PC-3 (cell line): ENCODE data around the gene LRRC8C. TPM values are rescaled to one million over a fixed set of nuclear protein-coding genes. Genes with fewer than 3 reads are reported as not detected.

Source experiments
- ATAC-seq: fragments of 200-7000 bp; cut with Tn5 transposase; 2 replicates; pipeline ENCODE4 v1.9.1; 2020; ENCODE audit warnings: mild to moderate bottlenecking, moderate library complexity
- BruUV-seq: library from RNA; stranded (reverse); fragments of 400-500 nt; replicated peaks from 2 replicates; lab custom pipeline; 2021; lab: Mats Ljungman, UMichigan
- CTCF ChIA-PET: fragments of 300-600 bp; sonication (Branson Sonifier 250); formaldehyde crosslinking; loops from one replicate; lab custom pipeline; 2022; ENCODE audit warnings: antibody characterized with exemption; lab: Charles Lee
- POLR2A ChIA-PET: fragments of 300-600 bp; sonication (Branson Sonifier 250); formaldehyde crosslinking; loops from one replicate; lab custom pipeline; 2022; ENCODE audit warnings: antibody characterized with exemption; ENCODE audit not compliant: unreplicated experiment; lab: Charles Lee
- DNase-seq: peaks from one replicate; pipeline ENCODE4 v3.0.0-alpha.2; 2015
- H2AFZ ChIP-seq: fragments of 300-600 bp; sonication (generic); 2 replicates; pipeline ENCODE4 v1.6.0; 2016; ENCODE audit warnings: antibody characterized with exemption, low read length
- H3F3A ChIP-seq: fragments of 300-600 bp; sonication (generic); one replicate; pipeline ENCODE4 v1.6.0; 2017; ENCODE audit warnings: antibody characterized with exemption, low read length, control low read depth, mild to moderate bottlenecking; ENCODE audit not compliant: unreplicated experiment
- H3K27ac ChIP-seq: fragments of 300-600 bp; sonication (generic); 2 replicates; pipeline ENCODE4 v1.5.1; 2016; ENCODE audit warnings: mild to moderate bottlenecking, low read length
- H3K27me3 ChIP-seq: fragments of 300-600 bp; sonication (generic); 2 replicates; pipeline ENCODE4 v1.6.1; 2016; ENCODE audit warnings: low read length, mixed read lengths
- H3K36me3 ChIP-seq: fragments of 300-600 bp; sonication (generic); 2 replicates; pipeline ENCODE4 v1.6.1; 2016; ENCODE audit warnings: low read depth, mixed run types, low read length, mixed read lengths
- H3K4me1 ChIP-seq: fragments of 300-600 bp; sonication (generic); 2 replicates; pipeline ENCODE4 v1.5.1; 2016; ENCODE audit warnings: low read length; ENCODE audit not compliant: insufficient read depth
- H3K4me2 ChIP-seq: fragments of 300-600 bp; sonication (generic); 2 replicates; pipeline ENCODE4 v1.6.0; 2016; ENCODE audit warnings: low read length
- H3K4me3 ChIP-seq: fragments of 300-600 bp; sonication (generic); 2 replicates; pipeline ENCODE4 v1.5.1; 2016; ENCODE audit warnings: mild to moderate bottlenecking, low read length, mixed read lengths
- H3K79me2 ChIP-seq: fragments of 300-600 bp; sonication (generic); 2 replicates; pipeline ENCODE4 v1.6.1; 2017; ENCODE audit warnings: low read length, mixed read lengths
- H3K9ac ChIP-seq: fragments of 300-600 bp; sonication (generic); 2 replicates; pipeline ENCODE4 v1.6.0; 2016; ENCODE audit warnings: mild to moderate bottlenecking, low read length
- H3K9me2 ChIP-seq: fragments of 300-600 bp; sonication (generic); replicated peaks from 2 replicates; pipeline ENCODE4 v1.6.1; 2016; ENCODE audit warnings: mixed run types, low read length, mixed read lengths
- H3K9me3 ChIP-seq: fragments of 300-600 bp; sonication (generic); 2 replicates; pipeline ENCODE4 v1.6.1; 2016; ENCODE audit warnings: low read length, mixed read lengths
- H4K20me1 ChIP-seq: fragments of 300-600 bp; sonication (generic); 2 replicates; pipeline ENCODE4 v1.6.1; 2016; ENCODE audit warnings: low read length, mixed read lengths
- CTCF ChIP-seq: fragments of 300-600 bp; sonication (generic); conservative IDR thresholded peaks from 2 replicates; pipeline ENCODE4 v1.5.1; 2017; ENCODE audit warnings: antibody characterized with exemption, low read depth, mild to moderate bottlenecking, low read length
- EZH2 ChIP-seq: fragments of 300-600 bp; sonication (generic); IDR thresholded peaks from one replicate; pipeline ENCODE4 v1.6.1; 2017; ENCODE audit warnings: antibody characterized with exemption, mild to moderate bottlenecking, low read length; ENCODE audit not compliant: unreplicated experiment
- EZH2phosphoT487 ChIP-seq: fragments of 300-600 bp; sonication (generic); IDR thresholded peaks from 2 replicates; pipeline ENCODE4 v1.6.1; 2018; ENCODE audit warnings: mild to moderate bottlenecking, antibody characterized with exemption, low read length, borderline replicate concordance
- intact Hi-C: fragments of 100-400 bp; cut with micrococcal nuclease; formaldehyde crosslinking; loops from 2 replicates; pipeline ENCODE4 v1.9.0; 2023
- total RNA-seq: library from RNA; depleted of rRNA; stranded (reverse); fragments of >200 nt; gene quantifications from 2 replicates; pipeline ENCODE4 v1.2.3, GENCODE V29; 2014

The LRRC8C gene
- total RNA-seq, 1 experiment from 2014 or later: 4.3 TPM

- no peak overlapping the region for H3K4me2 ChIP-seq
Measured at GRCh38 chr1:89710498-89711139, 77.7 kb downstream of the LRRC8C start.

GRCh38 chr1:89711140-89711778 is 78.3 kb downstream of the LRRC8C start:
- H4K20me1 ChIP-seq: no peaks in the 10 kb centered on the region
- H3K4me2 ChIP-seq: no peak overlapping the region
- H3K9me3 ChIP-seq: no peaks in the 10 kb centered on the region
- H3K36me3 ChIP-seq: no peaks in the 10 kb centered on the region
- H3K79me2 ChIP-seq: no peaks in the 10 kb centered on the region
- ChIA-PET CTCF (no interaction called here), POLR2A (no interaction called here)
- no peak for ATAC-seq
- no TSS peak for BruUV-seq
- no peak overlapping the region for H3K9ac ChIP-seq
- no peaks in the 10 kb centered on the region for H3F3A ChIP-seq
- no peaks in the 10 kb centered on the region for H3K4me1 ChIP-seq
- intact Hi-C loops: no loop called here
- TF ChIP-seq EZH2 (no peak), CTCF (no peak), EZH2phosphoT487 (no peak)
- H3K27ac ChIP-seq: no peak overlapping the region
- no peak overlapping the region for H3K4me3 ChIP-seq
- no peaks in the 10 kb centered on the region for H3K27me3 ChIP-seq
- no peaks in the 10 kb centered on the region for H3K9me2 ChIP-seq
- H2AFZ ChIP-seq: no peak overlapping the region
- no peak for DNase-seq

More at GRCh38 chr1:89710498-89711139, 77.7 kb downstream of the LRRC8C start:
- no peaks in the 10 kb centered on the region for H3K79me2 ChIP-seq
- no peaks in the 10 kb centered on the region for H3K9me3 ChIP-seq
- intact Hi-C loops: no loop called here
- H2AFZ ChIP-seq: no peak overlapping the region
- H3K9me2 ChIP-seq: no peaks in the 10 kb centered on the region
- no TSS peak for BruUV-seq
- no peaks in the 10 kb centered on the region for H3K4me1 ChIP-seq
- H3K9ac ChIP-seq: no peak overlapping the region
- no peaks in the 10 kb centered on the region for H3K36me3 ChIP-seq
- H4K20me1 ChIP-seq: no peaks in the 10 kb centered on the region
- ChIA-PET POLR2A (no interaction called here), CTCF (no interaction called here)
- DNase-seq: no peak
- no peak overlapping the region for H3K27ac ChIP-seq
- H3F3A ChIP-seq: no peaks in the 10 kb centered on the region
- H3K27me3 ChIP-seq: no peaks in the 10 kb centered on the region
- no peak for ATAC-seq
- H3K4me3 ChIP-seq: no peak overlapping the region
- TF ChIP-seq CTCF (no peak), EZH2 (no peak), EZH2phosphoT487 (no peak)

GRCh38 chr1:89712420-89712819 is 79.5 kb downstream of the LRRC8C start:
- Histone ChIP-seq H2AFZ (no peak overlapping the region), H3K9me2 (no peaks in the 10 kb centered on the region), H3F3A (no peaks in the 10 kb centered on the region), H3K79me2 (no peaks in the 10 kb centered on the region), H3K4me1 (no peaks in the 10 kb centered on the region), H3K27ac (no peak overlapping the region), H3K9ac (no peak overlapping the region), H3K4me2 (no peak overlapping the region), H3K4me3 (no peak overlapping the region), H3K9me3 (no peaks in the 10 kb centered on the region), H3K36me3 (no peaks in the 10 kb centered on the region), H4K20me1 (no peaks in the 10 kb centered on the region), H3K27me3 (no peaks in the 10 kb centered on the region)
- intact Hi-C loops: no loop called here
- DNase-seq (no peak), ATAC-seq (no peak)
- ChIA-PET CTCF (no interaction called here), POLR2A (no interaction called here)
- TF ChIP-seq EZH2phosphoT487: no peak
- no peak for TF ChIP-seq EZH2
- no peak for TF ChIP-seq CTCF
- no TSS peak for BruUV-seq
